RWPE1 (cell line): Measurements from ENCODE around the gene M1AP.

Experiments
- CTCF ChIA-PET: fragments of 350-600 bp; sonication (Branson Sonifier 250); formaldehyde crosslinking; extraction: SDS; loops from one replicate; lab custom pipeline; 2021; lab: Yijun Ruan, JAX
- POLR2A ChIA-PET: fragments of 400-600 bp; formaldehyde crosslinking; extraction: SDS; loops from one replicate; lab custom pipeline; 2020; ENCODE audit warnings: antibody characterized with exemption; ENCODE audit not compliant: low non-redundant PET; lab: Yijun Ruan, JAX
- DNase-seq: peaks from one replicate; pipeline ENCODE4 v3.0.0; 2012; ENCODE audit warnings: low spot score
- H3K27ac ChIP-seq: fragments of 450-650 bp; 2 replicates; pipeline ENCODE4 v1.5.1; 2017
- CTCF ChIP-seq: fragments of 450-650 bp; conservative IDR thresholded peaks from 2 replicates; pipeline ENCODE4 v1.5.1; 2017; ENCODE audit warnings: low read depth, mild to moderate bottlenecking

Gene M1AP

GRCh38 chr2:74658516-74658915 is 10.4 kb upstream of the M1AP start:
- H3K27ac ChIP-seq, result no peak overlapping the region
- ChIA-PET POLR2A (no interaction called here), CTCF (no interaction called here)
- TF ChIP-seq CTCF, result no peak
- DNase-seq, result no peak

GRCh38 chr2:74655579-74655978 is 7.4 kb upstream of the M1AP start:
- POLR2A ChIA-PET, result no interaction called here
- TF ChIP-seq CTCF, result no peak
- H3K27ac ChIP-seq, result no peak overlapping the region
- CTCF ChIA-PET, result no interaction called here
- no peak for DNase-seq

GRCh38 chr2:74653985-74654882 is 6.1 kb upstream of the M1AP start, which contains the start of gene SEMA4F:
Gene SEMA4F (plus strand): TSS chr2:74654247. CDS start chr2:74654377, 130 bp downstream.
- CTCF ChIA-PET, result interaction anchor here (0.7 kb wide), 1 partner anchor 27 kb away, joined by 3 read pairs; no protein-coding TSS in a partner anchor
- POLR2A ChIA-PET, result no interaction called here
- no peak for TF ChIP-seq CTCF
- DNase-seq, result peak; percentile 99
- peak within 1 kb of the TSS; percentile 47 for H3K27ac ChIP-seq

- ChIA-PET CTCF (interaction anchor here (0.7 kb wide), 1 partner anchor 26 kb away, joined by 3 read pairs; no protein-coding TSS in a partner anchor), POLR2A (no interaction called here)
- no peak for TF ChIP-seq CTCF
- H3K27ac ChIP-seq, result peak overlapping the region; percentile 47; the same call in 1 of the 2 replicates
- DNase-seq, result no peak
These were observed 5.5 kb upstream of the M1AP start for GRCh38 chr2:74653589-74653984.

GRCh38 chr2:74646834-74647482 is 1.2 kb downstream of the M1AP start:
- DNase-seq, result no peak
- H3K27ac ChIP-seq, result no peak overlapping the region
- ChIA-PET CTCF (no interaction called here), POLR2A (no interaction called here)
- no peak for TF ChIP-seq CTCF

GRCh38 chr2:74646201-74646600 is 1.9 kb downstream of the M1AP start:
- no peak overlapping the region for H3K27ac ChIP-seq
- ChIA-PET CTCF (no interaction called here), POLR2A (no interaction called here)
- TF ChIP-seq CTCF, result no peak
- no peak for DNase-seq
